Right kidney (tissue), 1 donor: Measurements from ENCODE around the gene TRIM75.
"Not testable (repeated sequence)": the region's sequence is repeated elsewhere in the genome, so short reads cannot be mapped to it uniquely, and the experiment has no call there.

Experiments used
- DNase-seq: peaks from one replicate; pipeline ENCODE4 v3.0.0-alpha.2; 2016

Gene TRIM75

GRCh38 chr4:165077034-165077578 is 23.4 kb downstream of the TRIM75 start:
- DNase-seq, result no peak

- no peak for DNase-seq
Observed at GRCh38 chr4:165079476-165079875, 25.8 kb downstream of the TRIM75 start.

- DNase-seq, result not testable (repeated sequence)
Observed at GRCh38 chr4:165084787-165085186, 31.1 kb downstream of the TRIM75 start.

GRCh38 chr4:165085946-165086345 is 32.3 kb downstream of the TRIM75 start:
- DNase-seq, result no peak

- no peak for DNase-seq
Observed at GRCh38 chr4:165088366-165088765, 34.7 kb downstream of the TRIM75 start.

- not testable (repeated sequence) for DNase-seq
Observed at GRCh38 chr4:165092187-165092586, 38.5 kb downstream of the TRIM75 start.

GRCh38 chr4:165094873-165095272 is 41.2 kb downstream of the TRIM75 start:
- DNase-seq, result no peak

GRCh38 chr4:165095291-165095690 is 41.6 kb downstream of the TRIM75 start:
- no peak for DNase-seq

- peak; percentile 13 for DNase-seq
Observed at GRCh38 chr4:165096776-165097175, 43.1 kb downstream of the TRIM75 start.

GRCh38 chr4:165101641-165102040 is 48.0 kb downstream of the TRIM75 start:
- DNase-seq, result no peak

GRCh38 chr4:165106518-165106917 is 52.9 kb downstream of the TRIM75 start:
- DNase-seq, result no peak
